GM21737 (cell line): Measurements from ENCODE around the gene HSP90AA1.
"Not testable (repeated sequence)": the region's sequence is repeated elsewhere in the genome, so short reads cannot be mapped to it uniquely, and the experiment has no call there.

ENCODE experiments used
- ATAC-seq: cut with Tn5 transposase; IDR thresholded peaks from one replicate; pipeline ENCODE4 v1.9.1; 2021; ENCODE audit warnings: mild to moderate bottlenecking, moderate library complexity; ENCODE audit not compliant: unreplicated experiment

Gene HSP90AA1

GRCh38 chr14:102074415-102074964, 12.4 kb downstream of the HSP90AA1 start:
- no peak for ATAC-seq

DNA sequence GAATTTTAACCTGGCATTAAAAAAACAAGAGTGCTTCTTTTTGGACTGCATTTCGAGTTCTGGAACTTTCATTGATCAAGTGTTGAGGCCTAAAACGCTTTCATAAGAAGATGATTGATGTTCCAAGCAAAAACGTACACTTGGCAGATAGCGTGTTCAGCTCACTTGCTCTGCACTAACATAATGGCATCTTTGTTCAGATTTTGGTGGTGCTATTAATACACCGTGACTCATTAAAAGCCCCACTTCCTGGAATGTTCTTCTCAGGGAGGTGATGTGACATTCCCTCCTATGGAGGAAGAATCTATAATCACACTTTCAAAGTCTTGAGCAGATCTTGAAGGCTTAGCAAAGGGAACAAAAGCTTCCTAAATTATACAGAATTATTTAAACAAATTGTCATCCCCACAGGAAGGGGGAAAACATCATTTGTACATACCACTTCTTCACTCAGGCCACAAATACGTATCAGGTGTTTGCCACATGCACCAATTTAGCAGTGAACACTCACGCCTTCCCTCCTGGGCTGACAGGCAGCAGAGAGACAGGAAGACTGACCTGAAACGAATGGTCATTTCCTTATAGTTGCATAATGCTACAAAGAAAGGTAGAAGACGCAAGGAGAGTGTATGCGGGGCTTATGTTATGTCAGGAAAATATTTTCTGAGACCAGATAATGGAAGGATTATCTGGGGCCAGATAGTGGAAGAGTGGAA, 15.4 kb downstream of the HSP90AA1 start:
- ATAC-seq = no peak

DNA sequence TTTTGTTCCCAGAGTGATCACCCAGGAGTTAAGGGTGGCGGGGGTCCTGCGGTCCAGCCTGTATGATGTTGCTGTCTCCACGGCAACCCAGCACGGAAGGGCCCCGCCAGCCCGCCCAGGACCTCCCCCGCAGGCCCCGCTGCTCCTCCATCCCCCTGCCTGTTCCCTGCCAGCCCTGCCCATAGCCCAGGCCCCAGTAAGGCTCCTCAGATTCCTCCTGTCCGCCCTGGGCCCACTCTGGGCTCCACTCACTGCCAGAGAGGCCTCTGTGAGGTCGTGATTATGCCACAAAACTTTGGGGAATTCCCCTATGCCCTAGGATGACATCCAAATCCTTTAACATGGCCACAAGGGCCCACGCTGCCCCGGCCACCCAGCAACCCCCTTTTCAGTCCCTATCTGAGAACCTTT, 20.8 kb downstream of the HSP90AA1 start:
- ATAC-seq = no peak

- not testable (repeated sequence) for ATAC-seq
Measured at GRCh38 chr14:102064590-102064989, 22.3 kb downstream of the HSP90AA1 start.

DNA sequence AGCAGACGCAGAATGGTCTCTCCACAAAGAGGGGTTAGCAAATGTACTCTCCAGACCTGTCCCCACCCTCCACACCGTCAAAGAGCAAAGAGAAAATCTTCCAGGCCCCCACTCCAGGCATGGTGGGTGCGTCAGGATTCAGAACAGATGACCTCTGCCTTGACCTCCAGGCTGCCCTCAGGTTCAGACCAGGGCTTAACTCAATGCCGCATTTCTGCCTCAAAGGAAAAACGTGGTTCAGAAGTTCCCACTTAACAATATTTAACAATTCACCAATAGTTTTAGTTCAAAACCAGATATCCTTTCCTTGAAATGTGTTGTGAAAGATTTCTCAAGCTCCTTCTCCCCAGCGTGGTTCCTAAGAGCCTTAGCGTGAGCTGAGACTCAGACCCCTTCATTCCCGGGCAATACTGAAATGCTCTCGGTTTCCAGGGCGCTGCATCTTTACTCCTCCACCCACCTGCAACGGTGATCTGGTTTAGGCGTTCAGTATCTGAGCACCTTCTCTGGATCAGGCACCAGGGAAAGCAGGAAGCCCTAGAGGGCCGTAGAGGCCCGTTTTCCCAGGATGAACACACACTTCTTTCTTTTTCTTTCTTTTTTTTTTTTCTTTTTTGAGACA, 22.9 kb downstream of the HSP90AA1 start:
- ATAC-seq = no peak

DNA sequence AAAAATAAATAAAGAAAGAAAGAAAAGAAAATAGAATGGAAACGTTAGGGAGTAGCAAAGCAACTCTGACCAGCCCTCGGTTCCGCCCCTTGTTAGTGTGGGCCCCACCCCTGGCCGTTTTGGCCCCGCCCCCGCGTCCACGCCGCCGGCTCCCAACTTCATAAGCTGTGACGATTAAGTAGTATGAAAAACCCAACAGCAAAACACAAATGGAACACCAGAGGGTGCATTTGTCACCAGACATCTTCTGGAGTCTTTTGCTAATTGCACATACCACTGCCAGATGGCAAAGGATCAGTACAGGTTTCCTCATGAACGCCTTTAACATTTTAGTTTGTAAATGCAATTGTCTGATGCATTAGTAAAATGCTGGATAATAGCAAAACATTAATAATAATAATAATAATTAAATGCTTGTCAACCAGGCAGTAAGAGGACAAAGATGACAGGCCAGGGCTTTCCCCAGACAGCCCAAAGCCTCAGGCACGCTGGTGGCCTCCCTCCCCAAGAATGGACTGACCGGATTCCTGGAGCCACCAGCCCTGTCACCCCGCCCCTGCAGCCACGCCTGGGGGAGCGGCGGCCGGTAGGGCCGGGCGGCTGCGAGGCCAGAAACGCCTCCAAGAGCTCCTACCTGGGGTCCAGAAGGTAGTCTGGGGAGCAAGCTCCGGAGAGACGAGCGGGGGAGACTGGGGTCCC, 23.6 kb downstream of the HSP90AA1 start:
- peak; percentile 57 for ATAC-seq

DNA sequence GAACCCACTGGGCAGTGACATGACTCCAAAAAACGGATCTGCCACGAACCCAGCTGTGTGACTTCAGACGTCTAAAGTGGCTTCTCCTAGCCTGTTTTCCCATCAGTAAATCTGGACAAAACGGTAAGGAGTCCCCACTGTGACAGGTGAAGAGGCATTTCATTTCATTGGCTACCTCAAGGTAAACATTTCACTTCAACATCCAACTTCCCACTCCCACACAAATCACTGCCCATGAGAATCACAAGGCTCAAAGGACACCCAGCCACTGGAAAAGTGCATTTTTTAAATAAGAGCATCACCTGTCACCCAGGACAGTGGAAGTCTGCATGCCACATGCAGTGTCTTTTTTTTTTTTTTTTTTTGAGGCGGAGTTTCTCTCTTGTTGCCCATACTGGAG, 27.9 kb downstream of the HSP90AA1 start:
- ATAC-seq = no peak

DNA sequence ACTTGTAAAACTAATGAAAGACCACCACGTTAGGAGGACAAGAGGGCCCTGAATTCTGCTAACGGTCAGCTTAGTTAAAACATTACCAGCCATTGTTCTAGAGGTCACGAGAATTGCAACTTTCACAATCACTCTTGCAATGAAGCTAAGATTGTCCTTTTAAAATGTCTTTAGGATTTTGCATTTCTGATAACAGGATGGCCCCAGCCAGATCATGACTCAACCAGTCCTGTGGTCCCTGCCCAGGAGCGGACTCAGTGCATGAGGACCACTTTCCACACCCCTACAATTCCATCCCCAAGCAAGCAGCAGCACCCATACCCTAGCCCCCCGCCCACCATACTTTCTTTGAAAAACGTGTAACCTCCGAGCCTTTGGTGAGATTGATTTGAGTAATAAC, 28.7 kb downstream of the HSP90AA1 start:
- no peak for ATAC-seq

DNA sequence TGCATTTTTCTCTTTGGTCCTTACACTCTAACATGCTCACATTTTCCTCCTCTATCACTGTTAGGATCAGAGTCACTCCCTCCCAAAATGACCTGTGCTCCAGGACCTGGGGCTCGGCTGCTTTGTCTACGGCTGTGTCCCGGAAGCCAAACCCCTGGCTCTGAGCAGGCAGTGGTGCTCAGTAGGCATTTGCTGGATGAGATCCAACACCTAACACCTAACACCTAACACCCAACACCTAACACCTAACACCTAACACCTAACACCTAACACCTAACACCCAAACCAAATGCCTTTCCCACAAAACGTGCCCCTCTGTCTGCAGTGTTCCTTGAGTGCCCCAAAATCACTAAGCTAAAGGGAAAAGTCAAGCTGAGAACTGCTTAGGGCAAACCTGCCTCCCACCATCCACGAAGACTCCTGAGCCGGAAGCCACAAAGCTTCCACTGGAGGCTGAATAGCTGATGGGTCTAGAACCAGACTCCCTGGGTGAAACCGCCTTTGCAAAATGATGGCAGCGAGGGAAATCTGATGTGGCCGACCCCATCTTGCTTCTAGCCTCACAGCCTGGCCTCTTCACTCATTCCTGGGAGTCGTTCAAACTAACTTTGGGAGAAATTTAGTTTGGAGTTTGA, 29.2 kb downstream of the HSP90AA1 start:
- ATAC-seq = no peak

- ATAC-seq = no peak
Measured at GRCh38 chr14:102056694-102057442, 30.0 kb downstream of the HSP90AA1 start.

GRCh38 chr14:102055181-102055901, 31.5 kb downstream of the HSP90AA1 start:
- no peak for ATAC-seq

- no peak for ATAC-seq
Measured at GRCh38 chr14:102052522-102052921, 34.3 kb downstream of the HSP90AA1 start.

DNA sequence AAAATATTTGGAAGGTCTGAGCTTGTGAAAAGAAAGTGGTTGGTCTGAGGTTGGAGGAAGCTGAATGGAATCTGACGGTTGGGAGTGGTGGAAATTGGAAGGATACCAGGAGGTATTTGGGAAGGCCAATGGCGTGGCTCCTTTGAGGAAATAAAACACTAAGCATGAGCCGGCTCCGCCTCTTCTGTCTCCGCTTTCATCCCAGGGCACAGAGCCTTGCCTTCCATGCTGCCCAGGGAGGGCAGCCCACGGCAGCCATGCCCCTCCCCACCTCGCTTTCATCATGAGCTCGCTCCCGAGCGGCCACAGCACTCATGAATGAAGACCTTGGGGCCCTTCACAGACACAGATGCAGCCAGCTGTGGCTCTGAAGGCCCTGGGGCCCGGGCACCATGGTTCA, 36.2 kb downstream of the HSP90AA1 start:
- ATAC-seq = no peak

GRCh38 chr14:102050026-102050405, 36.8 kb downstream of the HSP90AA1 start:
- no peak for ATAC-seq

- ATAC-seq = no peak
Measured at GRCh38 chr14:102049258-102050025, 37.4 kb downstream of the HSP90AA1 start.

- no peak for ATAC-seq
Measured at GRCh38 chr14:102047808-102048540, 38.9 kb downstream of the HSP90AA1 start.

DNA sequence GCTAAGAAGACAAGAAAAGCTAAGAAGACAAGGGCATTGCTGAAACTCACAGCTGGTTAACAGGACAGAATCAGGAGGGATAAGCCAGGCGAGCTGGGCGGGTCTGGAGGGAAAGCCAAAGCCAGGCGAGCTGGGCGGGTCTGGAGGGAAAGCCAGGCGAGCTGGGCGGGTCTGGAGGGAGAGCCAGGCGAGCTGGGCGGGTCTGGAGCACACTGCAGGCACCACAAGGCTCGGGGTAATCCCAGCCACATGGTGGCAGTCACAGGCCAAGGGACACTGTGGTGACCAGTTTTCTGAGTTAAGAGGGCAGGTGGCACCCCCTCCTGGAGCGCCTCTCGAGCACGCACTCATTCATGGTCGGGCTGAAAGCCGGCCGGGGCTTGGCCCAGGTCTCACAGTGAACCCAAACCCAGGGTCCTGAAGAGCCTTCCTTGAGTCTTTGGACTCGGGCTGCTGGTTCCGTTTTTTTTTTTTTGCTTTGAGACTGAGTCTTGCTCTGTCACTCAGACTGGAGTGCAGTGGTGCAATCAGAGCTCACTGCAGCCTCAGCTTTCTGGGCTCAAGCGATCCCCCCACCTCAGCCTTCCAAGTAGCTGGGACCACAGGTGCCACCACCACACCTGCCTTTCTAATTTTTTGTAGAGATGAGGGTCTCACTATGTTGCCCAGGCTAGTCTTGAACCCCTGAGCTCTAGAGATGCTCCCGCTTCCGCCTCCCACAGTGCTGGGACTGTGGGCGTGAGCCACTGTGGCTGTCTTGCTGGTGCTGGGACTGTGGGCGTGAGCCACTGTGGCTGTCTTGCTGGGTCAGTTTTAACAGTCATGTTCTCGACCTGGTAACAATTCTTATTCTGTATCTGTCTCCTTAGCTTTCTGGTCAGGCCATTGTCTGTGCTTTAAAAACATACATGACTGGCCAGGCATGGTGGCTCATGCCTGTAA, 40.2 kb downstream of the HSP90AA1 start:
- no peak for ATAC-seq
